ENCODE results near the gene CARD10.

CARD10 gene

DNA sequence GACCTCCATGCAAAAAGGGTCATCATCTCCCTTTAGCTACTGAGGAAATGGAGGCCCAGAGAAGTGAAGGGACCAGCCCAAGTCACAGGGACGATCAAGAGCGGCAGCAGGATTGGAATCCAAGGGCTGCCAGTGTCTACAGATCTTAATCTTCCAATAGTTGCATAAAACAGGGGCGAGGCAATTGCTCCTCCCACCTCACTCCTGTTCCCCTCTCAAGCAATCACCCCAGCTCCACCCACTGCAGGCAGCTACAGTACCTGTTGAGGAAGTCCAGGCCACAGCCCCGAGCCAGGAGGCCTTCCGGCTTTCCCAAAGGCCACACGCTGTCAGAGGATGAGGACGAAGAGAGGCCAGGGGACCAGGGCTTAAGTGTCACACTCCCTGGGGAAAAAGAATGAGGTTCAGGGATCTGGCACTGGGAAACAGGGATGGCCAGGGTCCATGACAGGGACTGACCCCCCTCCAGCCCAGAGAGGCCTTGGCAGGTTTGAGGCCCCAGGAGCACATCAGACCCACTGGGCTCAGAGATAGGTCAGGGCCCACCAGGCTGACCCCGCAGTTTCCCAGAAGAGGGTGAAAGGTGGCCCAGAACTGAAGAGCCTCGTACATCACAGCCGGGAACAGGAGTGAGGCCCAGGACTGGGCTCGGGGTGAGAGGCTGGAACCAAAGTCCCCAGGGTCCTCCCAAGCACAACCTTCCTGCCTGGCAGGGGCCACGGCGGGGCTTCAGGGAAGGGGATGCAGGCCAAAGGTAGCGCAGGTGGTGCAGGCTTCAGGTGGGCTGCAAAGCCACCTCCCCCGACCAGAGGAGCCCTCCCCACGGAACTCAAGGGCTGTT lies 16.7 kb downstream of the CARD10 start:
- DNase-seq (ENCODE audit: low read depth), result no peak
- H3K4me3 ChIP-seq (ENCODE audit: low read depth, low read length), result no peak overlapping the region

DNA sequence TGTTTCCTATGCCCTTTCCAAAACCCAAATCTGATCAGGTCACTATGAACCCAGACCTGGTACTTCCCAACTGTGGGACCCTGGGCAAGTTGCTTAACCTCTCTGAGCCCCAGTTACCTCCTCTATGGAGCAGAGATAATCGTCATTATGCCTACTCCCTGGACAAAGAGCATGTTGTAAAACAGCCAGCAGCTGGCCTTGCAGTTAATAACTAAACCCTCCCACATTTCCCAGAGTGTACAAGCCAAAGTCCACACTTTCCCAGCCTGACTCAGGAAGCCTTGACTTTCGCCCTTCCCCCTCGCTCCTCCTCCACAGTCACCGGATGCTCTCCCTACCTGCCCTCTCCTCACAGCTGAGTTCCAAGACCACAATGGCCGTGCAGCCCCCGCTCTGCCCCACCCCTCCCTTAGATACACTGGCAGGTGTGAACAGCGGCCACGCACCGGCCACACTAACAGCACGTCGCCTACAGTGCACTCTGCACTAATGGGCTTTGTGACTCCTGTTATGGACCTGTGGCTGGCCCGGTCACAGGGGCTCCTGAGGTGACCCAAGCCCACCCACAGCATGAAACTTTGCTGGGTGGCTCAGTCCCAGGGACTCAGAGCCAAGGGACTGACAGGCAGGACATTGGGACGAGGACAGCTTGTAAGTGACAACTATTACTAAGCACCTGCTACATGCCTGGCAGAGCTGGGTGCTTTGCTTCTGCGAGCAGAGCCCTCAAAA lies 17.4 kb downstream of the CARD10 start:
- TF ChIP-seq, protein P1, sequence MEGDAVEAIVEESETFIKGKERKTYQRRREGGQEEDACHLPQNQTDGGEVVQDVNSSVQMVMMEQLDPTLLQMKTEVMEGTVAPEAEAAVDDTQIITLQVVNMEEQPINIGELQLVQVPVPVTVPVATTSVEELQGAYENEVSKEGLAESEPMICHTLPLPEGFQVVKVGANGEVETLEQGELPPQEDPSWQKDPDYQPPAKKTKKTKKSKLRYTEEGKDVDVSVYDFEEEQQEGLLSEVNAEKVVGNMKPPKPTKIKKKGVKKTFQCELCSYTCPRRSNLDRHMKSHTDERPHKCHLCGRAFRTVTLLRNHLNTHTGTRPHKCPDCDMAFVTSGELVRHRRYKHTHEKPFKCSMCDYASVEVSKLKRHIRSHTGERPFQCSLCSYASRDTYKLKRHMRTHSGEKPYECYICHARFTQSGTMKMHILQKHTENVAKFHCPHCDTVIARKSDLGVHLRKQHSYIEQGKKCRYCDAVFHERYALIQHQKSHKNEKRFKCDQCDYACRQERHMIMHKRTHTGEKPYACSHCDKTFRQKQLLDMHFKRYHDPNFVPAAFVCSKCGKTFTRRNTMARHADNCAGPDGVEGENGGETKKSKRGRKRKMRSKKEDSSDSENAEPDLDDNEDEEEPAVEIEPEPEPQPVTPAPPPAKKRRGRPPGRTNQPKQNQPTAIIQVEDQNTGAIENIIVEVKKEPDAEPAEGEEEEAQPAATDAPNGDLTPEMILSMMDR (IDR thresholded peaks at IDR 0.05; ENCODE audit: low read depth, low read length, missing control alignments), result no peak
- no peak overlapping the region for H3K4me3 ChIP-seq (ENCODE audit: low read depth, low read length)
- no peak for DNase-seq (ENCODE audit: low read depth)

More for the DNA sequence above, 16.7 kb downstream of the CARD10 start:
- TF ChIP-seq, protein P1 (IDR thresholded peaks at IDR 0.05; ENCODE audit: low read depth, low read length, missing control alignments), result no peak

DNA sequence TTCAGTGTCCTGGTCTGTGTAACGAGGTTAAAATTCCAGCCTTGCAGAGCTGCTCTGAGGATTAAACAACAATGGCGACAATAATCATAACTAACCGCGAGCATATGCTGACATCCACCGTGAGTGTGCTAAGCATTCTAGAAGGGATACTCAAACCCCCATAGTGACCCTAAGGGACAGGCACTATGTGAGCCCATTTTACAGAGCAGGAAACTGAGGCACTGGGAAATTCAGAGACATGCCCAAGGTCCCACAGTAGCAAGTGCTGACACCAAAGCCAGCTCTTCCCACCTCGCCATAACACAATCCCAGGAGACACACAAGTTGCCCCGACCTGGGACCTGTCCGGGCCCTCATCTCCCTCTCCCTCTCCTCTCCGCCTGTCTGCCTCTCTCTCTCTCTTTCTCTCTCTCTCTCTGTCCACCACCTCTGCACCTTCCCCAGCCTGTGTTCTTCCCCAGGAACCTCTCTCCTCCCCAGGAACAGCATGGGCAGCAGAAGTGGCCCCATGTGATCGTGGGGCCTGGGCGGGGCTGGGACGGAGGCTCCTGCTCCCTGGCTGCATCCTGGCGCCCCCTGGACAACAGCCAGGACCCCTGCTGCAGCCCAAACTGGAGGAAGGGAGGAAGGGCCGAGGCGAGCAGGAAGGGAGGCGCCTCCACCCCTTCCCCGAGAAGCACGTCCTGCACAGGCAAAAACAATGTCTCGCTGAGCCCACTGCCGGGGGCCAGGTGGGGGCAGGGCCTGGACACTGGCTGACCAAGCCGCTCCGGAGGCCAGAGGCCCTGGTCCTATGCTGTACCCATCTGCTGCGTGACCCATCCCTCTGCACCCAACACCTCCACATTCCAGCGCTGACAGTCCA lies 18.2 kb downstream of the CARD10 start:
- TF ChIP-seq, protein P1 (IDR thresholded peaks at IDR 0.05; ENCODE audit: low read depth, low read length, missing control alignments), result no peak
- no peak overlapping the region for H3K4me3 ChIP-seq (ENCODE audit: low read depth, low read length)
- DNase-seq (ENCODE audit: low read depth), result no peak

DNA sequence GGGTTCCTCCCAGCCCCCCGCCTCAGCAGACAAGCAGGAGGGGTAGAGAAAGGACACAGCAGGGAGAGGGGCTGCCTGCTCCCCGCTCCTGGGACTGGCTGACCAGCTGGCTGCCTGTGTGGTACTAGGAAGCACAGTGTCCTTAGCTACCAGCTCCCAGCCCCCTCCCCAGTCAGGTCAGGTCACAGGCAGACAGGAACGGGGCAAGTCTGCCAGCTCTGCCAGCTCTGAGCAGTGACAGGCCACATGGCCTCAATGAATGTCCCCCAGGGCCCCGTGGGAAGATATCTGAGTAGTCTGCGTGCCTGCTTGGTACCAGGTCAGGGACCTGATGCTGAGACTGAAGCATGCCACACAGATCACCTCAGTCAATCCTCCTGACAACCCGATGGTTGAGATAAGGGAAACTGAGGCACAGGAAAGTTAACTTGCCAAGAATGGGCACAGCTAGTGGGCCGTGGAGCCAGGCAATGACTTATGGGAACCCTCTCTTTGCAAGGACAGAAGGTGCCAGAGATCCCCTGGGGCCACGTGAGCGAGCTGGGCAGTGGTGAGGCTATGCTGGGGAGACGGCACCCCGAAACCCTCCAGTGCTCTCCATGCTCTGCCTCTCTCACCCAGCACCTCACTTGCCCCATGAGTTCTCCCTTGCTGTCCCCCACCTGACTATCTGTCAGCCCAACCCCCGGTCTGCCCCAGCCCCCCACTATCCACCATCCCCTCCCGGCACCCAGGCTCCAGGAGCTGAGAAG lies 19.2 kb downstream of the CARD10 start:
- no peak overlapping the region for H3K4me3 ChIP-seq (ENCODE audit: low read depth, low read length)
- DNase-seq (ENCODE audit: low read depth), result no peak
- TF ChIP-seq, protein P1 (IDR thresholded peaks at IDR 0.05; ENCODE audit: low read depth, low read length, missing control alignments), result no peak

DNA sequence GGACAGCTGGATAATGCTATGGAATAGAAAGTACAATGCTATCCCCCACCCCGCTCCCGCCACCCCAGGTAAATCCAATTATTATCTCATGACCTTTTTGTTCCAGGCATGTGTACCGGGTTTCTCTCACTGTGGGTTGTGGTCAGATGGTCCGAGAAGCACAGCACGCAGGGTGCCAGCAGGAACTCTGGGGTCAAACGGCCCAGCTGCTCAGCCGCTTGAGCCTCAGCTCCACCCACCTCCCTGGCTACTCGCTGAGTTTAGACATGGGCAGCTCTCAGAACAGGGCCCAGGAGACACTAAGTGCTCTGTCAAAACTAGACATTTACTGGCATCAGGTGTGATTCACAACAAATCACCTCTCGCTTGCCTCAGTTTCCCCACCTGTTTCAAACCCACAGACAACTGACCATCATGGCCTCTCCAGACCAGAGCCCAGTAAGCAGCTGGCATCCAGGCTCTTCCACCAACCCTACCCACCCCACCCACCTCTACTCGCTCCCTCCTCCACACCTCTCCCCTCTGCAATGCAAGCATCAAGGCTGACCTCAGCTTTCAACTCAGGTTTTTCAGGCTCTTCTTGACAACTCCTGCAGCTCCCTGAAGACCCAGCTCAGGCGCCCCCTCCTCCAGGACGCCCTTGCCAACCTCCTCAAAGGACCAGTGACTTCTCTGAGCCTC lies 20.0 kb downstream of the CARD10 start:
- no peak for DNase-seq (ENCODE audit: low read depth)
- no peak overlapping the region for H3K4me3 ChIP-seq (ENCODE audit: low read depth, low read length)
- TF ChIP-seq, protein P1 (IDR thresholded peaks at IDR 0.05; ENCODE audit: low read depth, low read length, missing control alignments), result no peak
